ENCODE measurements around the gene DVL2.

Gene DVL2

DNA sequence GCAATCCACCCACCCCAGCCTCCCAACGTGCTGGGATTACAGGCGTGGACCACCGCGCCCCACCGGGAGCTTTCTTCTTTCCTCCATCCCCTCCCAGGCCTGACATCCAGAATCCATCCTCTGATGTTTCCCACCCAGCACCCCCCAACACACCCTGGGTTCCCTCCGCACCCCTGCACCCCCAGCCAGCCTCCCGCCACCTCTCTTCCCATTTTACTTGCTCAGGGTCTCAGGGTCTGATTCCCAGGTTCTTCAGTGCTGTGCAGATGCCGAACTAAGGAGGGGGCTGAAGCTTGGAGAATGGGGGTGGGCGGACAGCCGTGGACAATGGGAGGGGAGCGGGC is 55.4 kb downstream of the DVL2 start:
- no peaks in the 10 kb centered on the region for H3K9me3 ChIP-seq (ENCODE audit: control insufficient read depth, insufficient read depth, low read depth, low read length)
- ChIA-PET POLR2A (interaction anchor here (1.0 kb wide), 1 partner anchor 150 kb away, joined by 10 read pairs; the partner anchor contains the start of gene NEURL4), CTCF (interaction anchor here (0.6 to 2.5 kb wide), 3 partner anchors 42 to 443 kb away, joined by 4 to 50 read pairs (median 4); partner anchors contain the start of gene SLC16A11)
- H3K4me1 ChIP-seq (ENCODE audit: control insufficient read depth, insufficient read depth, low read length): peaks cover 8% of the 10 kb centered on the region
- H3K36me3 ChIP-seq (ENCODE audit: control insufficient read depth in 2 of 2, insufficient read depth in 1 of 2, low read length in 2 of 2): no peaks in the 10 kb centered on the region; a peak in 1 of 3 replicates
- H3K4me3 ChIP-seq (ENCODE audit: low read depth, low read length): no peak overlapping the region
- no peak overlapping the region for H3K27ac ChIP-seq (ENCODE audit: extremely low read depth, low read depth, low read length)
- TF ChIP-seq, protein P1, sequence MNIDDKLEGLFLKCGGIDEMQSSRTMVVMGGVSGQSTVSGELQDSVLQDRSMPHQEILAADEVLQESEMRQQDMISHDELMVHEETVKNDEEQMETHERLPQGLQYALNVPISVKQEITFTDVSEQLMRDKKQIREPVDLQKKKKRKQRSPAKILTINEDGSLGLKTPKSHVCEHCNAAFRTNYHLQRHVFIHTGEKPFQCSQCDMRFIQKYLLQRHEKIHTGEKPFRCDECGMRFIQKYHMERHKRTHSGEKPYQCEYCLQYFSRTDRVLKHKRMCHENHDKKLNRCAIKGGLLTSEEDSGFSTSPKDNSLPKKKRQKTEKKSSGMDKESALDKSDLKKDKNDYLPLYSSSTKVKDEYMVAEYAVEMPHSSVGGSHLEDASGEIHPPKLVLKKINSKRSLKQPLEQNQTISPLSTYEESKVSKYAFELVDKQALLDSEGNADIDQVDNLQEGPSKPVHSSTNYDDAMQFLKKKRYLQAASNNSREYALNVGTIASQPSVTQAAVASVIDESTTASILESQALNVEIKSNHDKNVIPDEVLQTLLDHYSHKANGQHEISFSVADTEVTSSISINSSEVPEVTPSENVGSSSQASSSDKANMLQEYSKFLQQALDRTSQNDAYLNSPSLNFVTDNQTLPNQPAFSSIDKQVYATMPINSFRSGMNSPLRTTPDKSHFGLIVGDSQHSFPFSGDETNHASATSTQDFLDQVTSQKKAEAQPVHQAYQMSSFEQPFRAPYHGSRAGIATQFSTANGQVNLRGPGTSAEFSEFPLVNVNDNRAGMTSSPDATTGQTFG (tag by site-specific recombination; IDR thresholded peaks at IDR 0.05; ENCODE audit: borderline replicate concordance): no peak
- TF ChIP-seq ZBTB21 (tag by site-specific recombination; IDR thresholded peaks at IDR 0.05) (no peak), ZNF677 (tag by site-specific recombination; IDR thresholded peaks at IDR 0.05) (no peak), CTCF (tag by site-specific recombination; IDR thresholded peaks at IDR 0.05) (no peak), ZSCAN23 (tag by site-specific recombination; IDR thresholded peaks at IDR 0.05) (no peak), ZNF311 (tag by site-specific recombination; IDR thresholded peaks at IDR 0.05; ENCODE audit: borderline replicate concordance) (no peak), ZNF112 (tag by site-specific recombination; IDR thresholded peaks at IDR 0.05) (no peak), ZNF837 (tag by site-specific recombination; IDR thresholded peaks at IDR 0.05) (no peak), ZNF239 (tag by site-specific recombination; IDR thresholded peaks at IDR 0.05) (no peak), ZNF10 (tag by site-specific recombination; IDR thresholded peaks at IDR 0.05) (no peak), ZNF629 (tag by site-specific recombination; IDR thresholded peaks at IDR 0.05) (no peak)
- TF ChIP-seq, protein P2, sequence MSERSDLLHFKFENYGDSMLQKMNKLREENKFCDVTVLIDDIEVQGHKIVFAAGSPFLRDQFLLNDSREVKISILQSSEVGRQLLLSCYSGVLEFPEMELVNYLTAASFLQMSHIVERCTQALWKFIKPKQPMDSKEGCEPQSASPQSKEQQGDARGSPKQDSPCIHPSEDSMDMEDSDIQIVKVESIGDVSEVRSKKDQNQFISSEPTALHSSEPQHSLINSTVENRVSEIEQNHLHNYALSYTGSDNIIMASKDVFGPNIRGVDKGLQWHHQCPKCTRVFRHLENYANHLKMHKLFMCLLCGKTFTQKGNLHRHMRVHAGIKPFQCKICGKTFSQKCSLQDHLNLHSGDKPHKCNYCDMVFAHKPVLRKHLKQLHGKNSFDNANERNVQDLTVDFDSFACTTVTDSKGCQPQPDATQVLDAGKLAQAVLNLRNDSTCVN (tag by site-specific recombination; optimal IDR thresholded peaks at IDR 0.05): no peak
- TF ChIP-seq, protein P3, sequence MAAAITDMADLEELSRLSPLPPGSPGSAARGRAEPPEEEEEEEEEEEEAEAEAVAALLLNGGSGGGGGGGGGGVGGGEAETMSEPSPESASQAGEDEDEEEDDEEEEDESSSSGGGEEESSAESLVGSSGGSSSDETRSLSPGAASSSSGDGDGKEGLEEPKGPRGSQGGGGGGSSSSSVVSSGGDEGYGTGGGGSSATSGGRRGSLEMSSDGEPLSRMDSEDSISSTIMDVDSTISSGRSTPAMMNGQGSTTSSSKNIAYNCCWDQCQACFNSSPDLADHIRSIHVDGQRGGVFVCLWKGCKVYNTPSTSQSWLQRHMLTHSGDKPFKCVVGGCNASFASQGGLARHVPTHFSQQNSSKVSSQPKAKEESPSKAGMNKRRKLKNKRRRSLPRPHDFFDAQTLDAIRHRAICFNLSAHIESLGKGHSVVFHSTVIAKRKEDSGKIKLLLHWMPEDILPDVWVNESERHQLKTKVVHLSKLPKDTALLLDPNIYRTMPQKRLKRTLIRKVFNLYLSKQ (tag by site-specific recombination; IDR thresholded peaks at IDR 0.05; ENCODE audit: borderline replicate concordance): no peak

DNA sequence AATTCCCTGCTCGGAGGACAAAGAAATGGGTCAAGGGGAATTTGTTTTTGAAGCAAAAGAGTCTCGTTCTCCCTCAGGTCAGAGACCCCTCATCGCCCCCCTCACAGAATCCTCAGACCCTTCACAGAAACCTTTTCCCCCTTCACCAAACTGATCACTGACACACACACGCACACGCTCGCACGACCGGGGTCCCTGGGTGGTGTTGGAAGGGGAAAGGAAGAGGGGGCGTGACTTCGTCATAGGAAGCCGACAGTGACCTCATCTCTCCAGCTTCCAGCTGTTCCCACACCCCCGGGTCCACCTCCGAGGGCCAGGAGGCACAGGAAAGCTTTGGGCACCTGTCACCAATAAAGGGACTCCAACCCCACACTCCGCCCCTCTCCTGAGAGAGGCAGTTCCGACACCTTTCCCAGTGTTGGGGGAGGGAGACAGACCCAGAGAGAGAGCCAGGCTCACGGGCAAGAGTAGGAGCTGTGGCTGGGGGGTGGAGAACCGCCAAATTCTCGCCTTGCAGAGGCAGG is 56.3 kb downstream of the DVL2 start:
- CTCF ChIA-PET: interaction anchor here (0.5 to 2.6 kb wide), 45 partner anchors 8 to 444 kb away, joined by 3 to 50 read pairs (median 4); partner anchors contain the start of genes RNASEK and SLC16A11
- Histone ChIP-seq H3K4me3 (ENCODE audit: low read depth, low read length) (peak overlapping the region; percentile 54), H3K36me3 (ENCODE audit: control insufficient read depth in 2 of 2, insufficient read depth in 1 of 2, low read length in 2 of 2) (no peaks in the 10 kb centered on the region; a peak in 1 of 3 replicates), H3K4me1 (ENCODE audit: control insufficient read depth, insufficient read depth, low read length) (peaks cover 8% of the 10 kb centered on the region), H3K27ac (ENCODE audit: extremely low read depth, low read depth, low read length) (peak overlapping the region; percentile 39; the same call in 1 of the 2 replicates), H3K9me3 (ENCODE audit: control insufficient read depth, insufficient read depth, low read depth, low read length) (no peaks in the 10 kb centered on the region)
- POLR2A ChIA-PET: interaction anchor here (0.6 to 2.0 kb wide), 5 partner anchors 13 to 151 kb away, joined by 3 to 14 read pairs (median 10); partner anchors contain the start of genes ACADVL, DLG4 and NEURL4
- no peak for TF ChIP-seq ZNF37A (tag by site-specific recombination; IDR thresholded peaks at IDR 0.05)
- TF ChIP-seq ZNF140 (tag by site-specific recombination; IDR thresholded peaks at IDR 0.05): no peak
- no peak for TF ChIP-seq ZNF530 (tag by site-specific recombination; IDR thresholded peaks at IDR 0.05; ENCODE audit: low read depth)
- peak; percentile 54 for TF ChIP-seq KLF16 (tag by site-specific recombination; IDR thresholded peaks at IDR 0.05)
- TF ChIP-seq, protein P4, sequence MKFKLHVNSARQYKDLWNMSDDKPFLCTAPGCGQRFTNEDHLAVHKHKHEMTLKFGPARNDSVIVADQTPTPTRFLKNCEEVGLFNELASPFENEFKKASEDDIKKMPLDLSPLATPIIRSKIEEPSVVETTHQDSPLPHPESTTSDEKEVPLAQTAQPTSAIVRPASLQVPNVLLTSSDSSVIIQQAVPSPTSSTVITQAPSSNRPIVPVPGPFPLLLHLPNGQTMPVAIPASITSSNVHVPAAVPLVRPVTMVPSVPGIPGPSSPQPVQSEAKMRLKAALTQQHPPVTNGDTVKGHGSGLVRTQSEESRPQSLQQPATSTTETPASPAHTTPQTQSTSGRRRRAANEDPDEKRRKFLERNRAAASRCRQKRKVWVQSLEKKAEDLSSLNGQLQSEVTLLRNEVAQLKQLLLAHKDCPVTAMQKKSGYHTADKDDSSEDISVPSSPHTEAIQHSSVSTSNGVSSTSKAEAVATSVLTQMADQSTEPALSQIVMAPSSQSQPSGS (tag by site-specific recombination; IDR thresholded peaks at IDR 0.05; ENCODE audit: low read depth): peak; percentile 81
- no peak for TF ChIP-seq ZNF223 (tag by site-specific recombination; IDR thresholded peaks at IDR 0.05)
- TF ChIP-seq ZNF423 (tag by site-specific recombination; IDR thresholded peaks at IDR 0.05): no peak
- TF ChIP-seq KLF17 (tag by site-specific recombination; IDR thresholded peaks at IDR 0.05): peak; percentile 47
- no peak for TF ChIP-seq MYNN (tag by site-specific recombination; IDR thresholded peaks at IDR 0.05; ENCODE audit: borderline replicate concordance)
- no peak for TF ChIP-seq ZNF114 (tag by site-specific recombination; IDR thresholded peaks at IDR 0.05)
- peak; percentile 82 for TF ChIP-seq GLIS2 (tag by site-specific recombination; IDR thresholded peaks at IDR 0.05)
- no peak for TF ChIP-seq ZFP37 (tag by site-specific recombination; IDR thresholded peaks at IDR 0.05)
- TF ChIP-seq ZFP41 (tag by site-specific recombination; IDR thresholded peaks at IDR 0.05; ENCODE audit: borderline replicate concordance): no peak

Measured in HEK293 (cell line).